ENCODE measurements around the gene DOP1B.

- TF ChIP-seq CTCF (IDR thresholded peaks at IDR 0.05 in 8 of 11, conservative IDR thresholded peaks at IDR 0.05 in 3 of 11), result no peak
- no peak for TF ChIP-seq POLR2AphosphoS5 (IDR thresholded peaks at IDR 0.05)
- TF ChIP-seq POLR2A (IDR thresholded peaks at IDR 0.05), result no peak
These were observed 46.9 kb downstream of the DOP1B start for GRCh38 chr21:36203603-36203889.

Data from spleen (tissue), 7 donors.